HepG2 (cell line): ENCODE results near the gene ASTN2. TPM values are rescaled to one million over a fixed set of nuclear protein-coding genes. Genes with fewer than 3 reads are reported as not detected.

Experiments
- ATAC-seq: fragments of 200-7000 bp; cut with Tn5 transposase; 3 replicates; pipeline ENCODE4 v1.9.1; 2020; ENCODE audit warnings: mild to moderate bottlenecking, moderate library complexity
- BruUV-seq: library from RNA; stranded (reverse); fragments of 400-500 nt; replicated peaks from 2 replicates; lab custom pipeline; 2021; lab: Mats Ljungman, UMichigan
- CTCF ChIA-PET: fragments of 300-600 bp; formaldehyde crosslinking; extraction: SDS; loops from one replicate; lab custom pipeline; 2021; ENCODE audit warnings: low total read pairs, inconsistent platforms, low intra/inter-chr PET ratio; lab: Yijun Ruan, JAX
- POLR2A ChIA-PET: fragments of 350-600 bp; sonication (Branson Sonifier 250); formaldehyde crosslinking; loops from one replicate; lab custom pipeline; 2020; ENCODE audit warnings: antibody characterized with exemption, inconsistent platforms; lab: Yijun Ruan, JAX
- DNase-seq: peaks from one replicate; pipeline ENCODE4 v3.0.0-alpha.2; 2015; ENCODE audit warnings: low spot score
- FAIRE-seq: peaks from 3 replicates; lab custom pipeline; 2011; peaks lifted over from hg19 to GRCh38; lab: Jason Lieb, UNC
- H2AFZ ChIP-seq: one replicate; pipeline ENCODE4 v1.6.1; 2011; ENCODE audit warnings: low read length, inconsistent platforms
- H3K27ac ChIP-seq: fragments of 300-600 bp; 3 replicates; pipeline ENCODE4 v1.8.0; 2011; ENCODE audit warnings: mixed run types, mild to moderate bottlenecking, mixed read lengths, low read length, inconsistent platforms; ENCODE audit not compliant: insufficient read depth; ENCODE audit errors: extremely low read length
- H3K27me3 ChIP-seq, 2 experiments: fragments of 200-600 bp in 1 of 2; 2 replicates in 1 of 2; 3 replicates in 1 of 2; pipeline versions ENCODE4 v1.6.0 to v1.8.0; 2011; ENCODE audit warnings: low read length in 2 of 2, mild to moderate bottlenecking in 2 of 2, moderate library complexity in 2 of 2, inconsistent platforms in 1 of 2; ENCODE audit not compliant: insufficient read depth in 2 of 2, control insufficient read depth in 1 of 2
- H3K36me3 ChIP-seq, 2 experiments: fragments of 200-600 bp in 1 of 2; replicated peaks in 1 of 2; 2 replicates in 1 of 2; 3 replicates in 1 of 2; pipeline versions ENCODE4 v1.5.1 to v1.8.0; 2011; ENCODE audit warnings: low read length in 2 of 2, inconsistent platforms in 1 of 2; ENCODE audit not compliant: insufficient read depth in 2 of 2, control insufficient read depth in 1 of 2
- H3K4me1 ChIP-seq: 2 replicates; pipeline ENCODE4 v1.5.1; 2012; ENCODE audit warnings: low read length, inconsistent platforms; ENCODE audit not compliant: insufficient read depth
- H3K4me2 ChIP-seq: 2 replicates; pipeline ENCODE4 v1.6.0; 2011; ENCODE audit warnings: low read depth, low read length, inconsistent platforms
- H3K4me3 ChIP-seq, 3 experiments: fragments of 200-600 bp in 1 of 3; sonication (generic), shearing (Covaris generic) in 1 of 3; replicated peaks in 1 of 3; 2 replicates each; pipeline ENCODE4 v1.5.1; 2011 to 2016; ENCODE audit warnings: low read length in 3 of 3, inconsistent platforms in 2 of 3, low read depth in 2 of 3, mild to moderate bottlenecking in 2 of 3, control low read depth in 1 of 3, mixed read lengths in 1 of 3; ENCODE audit not compliant: insufficient read depth in 1 of 3
- H3K79me2 ChIP-seq: one replicate; pipeline ENCODE4 v1.6.1; 2011; ENCODE audit warnings: low read length, inconsistent platforms; ENCODE audit not compliant: insufficient read depth
- H3K9ac ChIP-seq: 2 replicates; pipeline ENCODE4 v1.6.0; 2011; ENCODE audit warnings: mild to moderate bottlenecking, low read depth, low read length, inconsistent platforms; ENCODE audit not compliant: insufficient read depth
- H3K9me3 ChIP-seq: 2 replicates; pipeline ENCODE4 v1.5.1; 2012; ENCODE audit warnings: mild to moderate bottlenecking, low read length
- H4K20me1 ChIP-seq: 2 replicates; pipeline ENCODE4 v1.6.0; 2011; ENCODE audit warnings: inconsistent platforms, mild to moderate bottlenecking, low read length, moderate library complexity; ENCODE audit not compliant: insufficient read depth
- CREM ChIP-seq, 2 experiments: sonication (generic) in 1 of 2; formaldehyde crosslinking in 1 of 2; IDR thresholded peaks; 2 replicates each; pipeline versions ENCODE4 v1.4.0 to v1.6.1; 2016 to 2020; ENCODE audit warnings: antibody characterized with exemption in 1 of 2, mild to moderate bottlenecking in 1 of 2, missing genetic modification reagents in 1 of 2
- ETV6 ChIP-seq: sonication (generic); formaldehyde crosslinking; conservative IDR thresholded peaks from 2 replicates; pipeline ENCODE4 v1.4.0; 2020; ENCODE audit warnings: missing genetic modification reagents
- FOXJ3 ChIP-seq: sonication (generic); formaldehyde crosslinking; IDR thresholded peaks from 2 replicates; pipeline ENCODE4 v1.4.0; 2020; ENCODE audit warnings: missing genetic modification reagents, mild to moderate bottlenecking, borderline replicate concordance
- GLMP ChIP-seq: sonication (generic); formaldehyde crosslinking; IDR thresholded peaks from 2 replicates; pipeline ENCODE4 v1.9.0; 2021; ENCODE audit warnings: missing genetic modification reagents, mild to moderate bottlenecking, borderline replicate concordance
- HHEX ChIP-seq: IDR thresholded peaks from 2 replicates; pipeline ENCODE4 v1.6.1; 2016; ENCODE audit warnings: control low read depth
- HMGA1 ChIP-seq: sonication (generic); formaldehyde crosslinking; conservative IDR thresholded peaks from 2 replicates; pipeline ENCODE4 v1.4.0; 2020; ENCODE audit warnings: missing genetic modification reagents
- HNRNPUL1 ChIP-seq: fragments of 200-400 bp; formaldehyde crosslinking; IDR thresholded peaks from 2 replicates; pipeline ENCODE4 v1.6.1; 2017; ENCODE audit warnings: low read depth, mild to moderate bottlenecking, low read length, moderate library complexity
- IRF2 ChIP-seq: IDR thresholded peaks from 2 replicates; pipeline ENCODE4 v1.6.1; 2018; ENCODE audit warnings: missing genetic modification reagents, missing compliant biosample characterization
- KLF11 ChIP-seq: IDR thresholded peaks from 2 replicates; pipeline ENCODE4 v1.6.1; 2016; ENCODE audit warnings: missing compliant biosample characterization
- NCOA1 ChIP-seq: sonication (generic); formaldehyde crosslinking; IDR thresholded peaks from 2 replicates; pipeline ENCODE4 v1.9.0; 2021; ENCODE audit warnings: missing genetic modification reagents
- SMYD3 ChIP-seq: sonication (generic); formaldehyde crosslinking; IDR thresholded peaks from 2 replicates; pipeline ENCODE4 v1.8.1; 2023; ENCODE audit warnings: mild to moderate bottlenecking, missing genetic modification reagents
- ZBTB10 ChIP-seq: sonication (generic); formaldehyde crosslinking; IDR thresholded peaks from 2 replicates; pipeline ENCODE4 v1.4.0; 2020; ENCODE audit warnings: missing genetic modification reagents, borderline replicate concordance
- ZNF10 ChIP-seq: sonication (generic); formaldehyde crosslinking; IDR thresholded peaks from 2 replicates; pipeline ENCODE4 v1.4.0; 2020; ENCODE audit warnings: mild to moderate bottlenecking, low read depth, missing genetic modification reagents, borderline replicate concordance
- ZNF12 ChIP-seq: sonication (generic); formaldehyde crosslinking; IDR thresholded peaks from 2 replicates; pipeline ENCODE4 v1.5.0; 2020; ENCODE audit warnings: missing genetic modification reagents
- ZNF260 ChIP-seq: sonication (generic); formaldehyde crosslinking; IDR thresholded peaks from 2 replicates; pipeline ENCODE4 v1.4.0; 2020; ENCODE audit warnings: missing genetic modification reagents, low read depth, mild to moderate bottlenecking, borderline replicate concordance
- ZNF33A ChIP-seq: sonication (generic); formaldehyde crosslinking; IDR thresholded peaks from 2 replicates; pipeline ENCODE4 v1.5.1; 2020; ENCODE audit warnings: missing genetic modification reagents, mild to moderate bottlenecking, moderate library complexity, borderline replicate concordance
- ZNF703 ChIP-seq: sonication (generic); formaldehyde crosslinking; IDR thresholded peaks from 2 replicates; pipeline ENCODE4 v1.5.1; 2020; ENCODE audit warnings: missing genetic modification reagents, mild to moderate bottlenecking, moderate library complexity, borderline replicate concordance
- WGBS: methylation state at CpG from one replicate; pipeline ENCODE4 v1.1.6; 2017; ENCODE audit warnings: low lambda C conversion rate; 5-methylcytosine and 5-hydroxymethylcytosine counted together
- in situ Hi-C: cut with HindIII; loops from 2 replicates; pipeline ENCODE4 v1.10.0; 2017; ENCODE audit warnings: low pct_unique_long_range_greater_than_20kb; ENCODE audit not compliant: extremely low pct_ligation_motif_present
- intact Hi-C: fragments of 100-400 bp; cut with micrococcal nuclease; formaldehyde crosslinking; loops from one replicate; pipeline ENCODE4 v1.10.0; 2022; ENCODE audit not compliant: unreplicated experiment
- polyA plus RNA-seq, 8 experiments: library from polyadenylated mRNA; depleted of rRNA in 3 of 8; stranded (reverse) in 7 of 8; unstranded in 1 of 8; fragments of >200 nt; fragmentation: Illumina TruSeq in 4 of 8; extraction: Trizol in 4 of 8; gene quantifications; 2 replicates each; pipeline versions ENCODE4 v1.2.1 to v1.2.3, GENCODE V29; 2011 to 2016; ENCODE audit warnings: low read depth in 4 of 8, missing spikeins in 1 of 8, mixed read lengths in 1 of 8; ENCODE audit not compliant: insufficient read depth in 1 of 8
- total RNA-seq, 5 experiments: library from RNA; depleted of rRNA; stranded (reverse); fragments of >200 nt; fragmentation: Illumina TruSeq; extraction: Trizol; gene quantifications; 2 replicates each; pipeline ENCODE4 v1.2.3, GENCODE V29; 2016; ENCODE audit warnings: low read depth in 1 of 5
- TF ChIP-seq, protein P1 (sequence below): sonication (generic); formaldehyde crosslinking; IDR thresholded peaks from 2 replicates; pipeline ENCODE4 v1.5.1; 2020; ENCODE audit warnings: missing genetic modification reagents, mild to moderate bottlenecking, borderline replicate concordance

The ASTN2 gene
- total and polyA plus RNA-seq, 2 of the 13 experiments (the other 11 are each of a cell fraction or from before 2014, with no cell fraction given) = 5.2 to 13.5 TPM

DNA sequence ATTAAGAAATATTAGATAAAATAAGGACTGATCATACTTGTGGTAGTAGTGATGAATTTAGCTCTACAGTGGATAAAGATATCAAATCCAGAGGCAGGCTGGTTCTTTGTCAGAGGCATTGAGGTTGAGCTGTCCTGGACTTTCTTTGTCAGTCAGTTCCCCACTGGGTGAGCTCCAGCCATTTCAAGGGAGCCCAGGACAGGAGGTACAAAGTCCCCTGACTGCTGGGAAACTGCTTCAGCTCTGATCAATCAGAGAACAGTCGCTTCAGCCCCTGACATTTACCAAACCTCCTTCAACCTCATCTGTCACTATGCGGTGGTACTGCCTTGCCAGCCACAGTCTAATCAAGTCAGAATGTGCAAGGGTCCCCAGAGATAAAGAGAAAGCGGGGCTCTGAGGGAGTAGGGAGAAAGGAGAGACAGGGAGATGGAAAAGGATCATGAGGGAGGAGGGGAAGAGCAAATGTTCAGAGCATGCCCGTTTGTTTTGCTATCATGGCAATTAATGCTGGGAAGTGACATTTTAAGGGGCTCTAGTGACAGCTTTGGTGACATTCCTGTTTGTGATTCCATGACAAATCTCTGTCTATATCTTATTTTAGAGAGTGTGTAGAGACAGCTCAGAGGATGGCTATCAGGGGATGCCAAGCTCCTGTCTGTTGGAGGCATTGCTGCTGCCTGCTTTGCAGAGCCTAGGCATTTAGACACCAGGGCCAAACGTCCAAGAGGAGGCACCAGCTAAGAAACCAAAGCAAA is 223.2 kb downstream of the ASTN2 start (continued):
- no peak for TF ChIP-seq FOXJ3 (CRISPR knock-in tag)
- TF ChIP-seq CREM (IDR thresholded peaks at IDR 0.05) = no peak
- no peak for TF ChIP-seq CREM (CRISPR knock-in tag; IDR thresholded peaks at IDR 0.05)
- TF ChIP-seq HHEX = no peak
- no peak for TF ChIP-seq HNRNPUL1
- TF ChIP-seq, protein P1, sequence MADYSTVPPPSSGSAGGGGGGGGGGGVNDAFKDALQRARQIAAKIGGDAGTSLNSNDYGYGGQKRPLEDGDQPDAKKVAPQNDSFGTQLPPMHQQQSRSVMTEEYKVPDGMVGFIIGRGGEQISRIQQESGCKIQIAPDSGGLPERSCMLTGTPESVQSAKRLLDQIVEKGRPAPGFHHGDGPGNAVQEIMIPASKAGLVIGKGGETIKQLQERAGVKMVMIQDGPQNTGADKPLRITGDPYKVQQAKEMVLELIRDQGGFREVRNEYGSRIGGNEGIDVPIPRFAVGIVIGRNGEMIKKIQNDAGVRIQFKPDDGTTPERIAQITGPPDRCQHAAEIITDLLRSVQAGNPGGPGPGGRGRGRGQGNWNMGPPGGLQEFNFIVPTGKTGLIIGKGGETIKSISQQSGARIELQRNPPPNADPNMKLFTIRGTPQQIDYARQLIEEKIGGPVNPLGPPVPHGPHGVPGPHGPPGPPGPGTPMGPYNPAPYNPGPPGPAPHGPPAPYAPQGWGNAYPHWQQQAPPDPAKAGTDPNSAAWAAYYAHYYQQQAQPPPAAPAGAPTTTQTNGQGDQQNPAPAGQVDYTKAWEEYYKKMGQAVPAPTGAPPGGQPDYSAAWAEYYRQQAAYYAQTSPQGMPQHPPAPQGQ (CRISPR knock-in tag) = no peak
- no peak for TF ChIP-seq ETV6 (CRISPR knock-in tag)
- no peak for TF ChIP-seq GLMP (CRISPR knock-in tag)
- no peak for TF ChIP-seq ZNF33A (CRISPR knock-in tag)
- no peak for TF ChIP-seq NCOA1 (CRISPR knock-in tag)
- TF ChIP-seq, all 625 proteins: peak for 2

DNA sequence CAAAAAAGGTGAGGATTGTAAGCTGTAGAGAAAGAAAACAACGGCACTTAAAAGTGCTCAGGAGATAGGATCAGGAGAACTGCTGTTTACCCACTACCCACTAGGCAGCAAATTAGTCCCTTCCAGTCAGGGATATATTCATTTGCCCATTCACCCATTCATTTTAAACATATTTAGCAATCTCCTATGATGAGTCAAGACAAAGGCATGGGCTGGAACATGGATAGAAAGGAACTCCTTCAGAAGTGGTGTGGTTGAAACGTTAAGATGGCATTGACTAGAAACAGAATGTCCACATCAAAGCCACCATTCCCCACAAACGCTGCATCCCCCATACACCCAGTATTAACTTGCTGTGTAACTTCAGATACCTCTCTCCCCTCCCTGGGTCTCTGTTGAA is 225.7 kb downstream of the ASTN2 start:
- ATAC-seq (no peak), DNase-seq (no peak), FAIRE-seq (no peak)
- H3K4me2 ChIP-seq = no peak overlapping the region
- H2AFZ ChIP-seq = no peak overlapping the region
- in situ Hi-C loops = no loop called here
- H3K79me2 ChIP-seq = no peaks in the 10 kb centered on the region
- no peak overlapping the region for H3K4me3 ChIP-seq
- no peaks in the 10 kb centered on the region for H3K27me3 ChIP-seq
- H3K9me3 ChIP-seq = no peaks in the 10 kb centered on the region
- WGBS = 3% methylated on average over 3 of the region's 3 CpGs
- BruUV-seq = no TSS peak
- no peak overlapping the region for H3K27ac ChIP-seq
- no peaks in the 10 kb centered on the region for H4K20me1 ChIP-seq
- ChIA-PET CTCF (no interaction called here), POLR2A (no interaction called here)
- H3K4me1 ChIP-seq = no peaks in the 10 kb centered on the region
- H3K9ac ChIP-seq = no peak overlapping the region
- intact Hi-C loops = no loop called here
- no peaks in the 10 kb centered on the region for H3K36me3 ChIP-seq
- TF ChIP-seq KLF11 (CRISPR knock-in tag) = no peak
- no peak for TF ChIP-seq ZNF12 (CRISPR knock-in tag)
- no peak for TF ChIP-seq ZNF10 (CRISPR knock-in tag)
- TF ChIP-seq SMYD3 (CRISPR knock-in tag) = no peak
- TF ChIP-seq ZNF260 = no peak
- TF ChIP-seq ZBTB10 = no peak
- no peak for TF ChIP-seq IRF2 (CRISPR knock-in tag)
- no peak for TF ChIP-seq ZNF703
- no peak for TF ChIP-seq HMGA1 (CRISPR knock-in tag)
